ENCODE results near the gene ERAS.

Gene ERAS

DNA sequence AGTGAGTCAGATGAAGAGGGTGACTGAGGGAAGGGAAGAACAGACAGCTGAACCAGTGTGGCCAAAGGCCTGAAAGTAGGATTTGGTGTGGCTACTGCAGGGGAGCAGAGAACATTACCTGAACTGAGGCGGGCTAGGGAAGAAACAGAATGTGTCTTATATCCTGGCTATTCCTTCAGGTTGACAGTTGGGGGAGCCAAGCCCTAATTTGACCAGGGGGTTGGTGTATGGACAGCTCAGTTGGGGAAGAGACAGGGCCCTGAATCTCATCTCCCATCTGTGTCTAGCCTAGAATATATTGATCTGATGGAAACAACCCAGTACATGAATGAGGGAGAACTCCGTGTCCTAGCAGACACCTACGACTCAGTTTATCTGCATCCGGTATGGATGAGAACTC is 20.2 kb upstream of the ERAS start:
- TF ChIP-seq, protein P1, sequence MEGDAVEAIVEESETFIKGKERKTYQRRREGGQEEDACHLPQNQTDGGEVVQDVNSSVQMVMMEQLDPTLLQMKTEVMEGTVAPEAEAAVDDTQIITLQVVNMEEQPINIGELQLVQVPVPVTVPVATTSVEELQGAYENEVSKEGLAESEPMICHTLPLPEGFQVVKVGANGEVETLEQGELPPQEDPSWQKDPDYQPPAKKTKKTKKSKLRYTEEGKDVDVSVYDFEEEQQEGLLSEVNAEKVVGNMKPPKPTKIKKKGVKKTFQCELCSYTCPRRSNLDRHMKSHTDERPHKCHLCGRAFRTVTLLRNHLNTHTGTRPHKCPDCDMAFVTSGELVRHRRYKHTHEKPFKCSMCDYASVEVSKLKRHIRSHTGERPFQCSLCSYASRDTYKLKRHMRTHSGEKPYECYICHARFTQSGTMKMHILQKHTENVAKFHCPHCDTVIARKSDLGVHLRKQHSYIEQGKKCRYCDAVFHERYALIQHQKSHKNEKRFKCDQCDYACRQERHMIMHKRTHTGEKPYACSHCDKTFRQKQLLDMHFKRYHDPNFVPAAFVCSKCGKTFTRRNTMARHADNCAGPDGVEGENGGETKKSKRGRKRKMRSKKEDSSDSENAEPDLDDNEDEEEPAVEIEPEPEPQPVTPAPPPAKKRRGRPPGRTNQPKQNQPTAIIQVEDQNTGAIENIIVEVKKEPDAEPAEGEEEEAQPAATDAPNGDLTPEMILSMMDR (IDR thresholded peaks at IDR 0.05; ENCODE audit: low read depth, low read length) = no peak
- H3K4me3 ChIP-seq (ENCODE audit: low read depth, low read length) = no peak overlapping the region
- in situ Hi-C loops (cut with HindIII; ENCODE audit: low sequenced_read_pairs) = no loop called here
- DNase-seq (ENCODE audit: low read depth, low spot score) = no peak

DNA sequence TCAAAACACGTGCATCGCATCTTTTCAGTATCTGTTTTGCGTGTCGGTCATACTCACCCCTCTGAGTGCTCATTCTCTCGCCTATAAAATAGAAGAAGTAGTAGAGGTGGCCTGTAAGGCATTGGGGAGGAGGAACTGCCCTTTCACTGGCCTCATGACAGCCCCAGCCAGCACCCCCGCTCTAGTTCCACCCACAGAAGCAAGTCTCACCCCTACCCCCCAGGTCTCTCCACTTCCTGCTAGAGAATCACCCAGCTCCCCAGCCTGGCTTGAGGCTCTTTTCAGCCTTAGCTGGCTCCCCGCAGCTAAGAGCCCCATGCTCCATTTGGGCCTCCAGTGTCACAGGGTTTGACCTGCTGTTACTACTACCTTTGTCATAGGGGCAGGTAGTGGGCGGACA is 12.7 kb upstream of the ERAS start:
- DNase-seq (ENCODE audit: low read depth, low spot score) = no peak
- TF ChIP-seq, protein P1 (IDR thresholded peaks at IDR 0.05; ENCODE audit: low read depth, low read length) = no peak
- H3K4me3 ChIP-seq (ENCODE audit: low read depth, low read length) = no peak overlapping the region
- in situ Hi-C loops (cut with HindIII; ENCODE audit: low sequenced_read_pairs) = no loop called here

- in situ Hi-C loops (cut with HindIII; ENCODE audit: low sequenced_read_pairs) = no loop called here
- DNase-seq (ENCODE audit: low read depth, low spot score) = no peak
These were observed 11.6 kb upstream of the ERAS start for GRCh38 chrX:48814722-48815121.

GRCh38 chrX:48815266-48815665 is 11.0 kb upstream of the ERAS start:
- TF ChIP-seq, protein P1 (IDR thresholded peaks at IDR 0.05; ENCODE audit: low read depth, low read length) = no peak
- in situ Hi-C loops (cut with HindIII; ENCODE audit: low sequenced_read_pairs) = no loop called here
- DNase-seq (ENCODE audit: low read depth, low spot score) = no peak
- no peak overlapping the region for H3K4me3 ChIP-seq (ENCODE audit: low read depth, low read length)

More at GRCh38 chrX:48814722-48815121, 11.6 kb upstream of the ERAS start:
- H3K4me3 ChIP-seq (ENCODE audit: low read depth, low read length) = no peak overlapping the region
- TF ChIP-seq, protein P1 (IDR thresholded peaks at IDR 0.05; ENCODE audit: low read depth, low read length) = no peak

DNA sequence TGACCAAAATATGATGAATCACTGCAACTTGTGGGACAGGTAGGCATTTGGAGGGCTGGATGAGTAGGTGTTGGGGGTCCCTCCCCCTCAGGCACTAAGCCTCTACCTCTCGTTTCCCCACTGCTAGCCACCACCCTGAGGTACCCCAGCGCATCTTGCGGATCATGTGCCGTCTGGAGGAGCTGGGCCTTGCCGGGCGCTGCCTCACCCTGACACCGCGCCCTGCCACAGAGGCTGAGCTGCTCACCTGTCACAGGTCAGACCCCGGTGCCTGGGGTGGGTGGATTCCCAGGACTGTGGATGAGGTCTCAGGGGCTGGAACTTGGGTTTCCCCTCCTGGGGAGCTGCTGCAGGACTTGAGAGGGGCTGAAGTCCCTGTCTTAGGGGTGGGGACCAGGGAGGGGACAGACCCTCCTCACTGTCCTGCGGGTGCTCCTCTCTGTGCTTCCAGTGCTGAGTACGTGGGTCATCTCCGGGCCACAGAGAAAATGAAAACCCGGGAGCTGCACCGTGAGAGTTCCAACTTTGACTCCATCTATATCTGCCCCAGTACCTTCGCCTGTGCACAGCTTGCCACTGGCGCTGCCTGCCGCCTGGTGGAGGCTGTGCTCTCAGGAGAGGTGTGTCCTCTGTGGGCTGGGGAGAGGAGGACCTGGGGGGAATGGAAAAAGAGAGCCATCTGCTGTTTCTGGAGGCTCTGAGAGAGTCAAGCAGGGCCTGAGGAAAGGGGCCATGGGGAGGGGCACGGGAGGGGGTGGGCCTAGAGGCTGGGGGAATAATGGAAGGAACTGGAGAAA is 10.1 kb upstream of the ERAS start:
- TF ChIP-seq, protein P1 (IDR thresholded peaks at IDR 0.05; ENCODE audit: low read depth, low read length) = no peak
- in situ Hi-C loops (cut with HindIII; ENCODE audit: low sequenced_read_pairs) = no loop called here
- no peak overlapping the region for H3K4me3 ChIP-seq (ENCODE audit: low read depth, low read length)
- DNase-seq (ENCODE audit: low read depth, low spot score) = no peak

GRCh38 chrX:48818098-48818497 is 8.2 kb upstream of the ERAS start:
- H3K4me3 ChIP-seq (ENCODE audit: low read depth, low read length) = no peak overlapping the region
- TF ChIP-seq, protein P1 (IDR thresholded peaks at IDR 0.05; ENCODE audit: low read depth, low read length) = no peak
- no peak for DNase-seq (ENCODE audit: low read depth, low spot score)
- in situ Hi-C loops (cut with HindIII; ENCODE audit: low sequenced_read_pairs) = no loop called here

All from astrocyte of the spinal cord (primary cell).